ENCODE data around the gene CELF1. TPM values are rescaled to one million over a fixed set of nuclear protein-coding genes. Genes with fewer than 3 reads are reported as not detected.
A peak's percentile ranks its signal among the peaks of the same experiment; 100 is the strongest.

CELF1 gene
- total and polyA plus RNA-seq, 9 donors = 46.9 to 74.3 (median 59.1) TPM

DNA sequence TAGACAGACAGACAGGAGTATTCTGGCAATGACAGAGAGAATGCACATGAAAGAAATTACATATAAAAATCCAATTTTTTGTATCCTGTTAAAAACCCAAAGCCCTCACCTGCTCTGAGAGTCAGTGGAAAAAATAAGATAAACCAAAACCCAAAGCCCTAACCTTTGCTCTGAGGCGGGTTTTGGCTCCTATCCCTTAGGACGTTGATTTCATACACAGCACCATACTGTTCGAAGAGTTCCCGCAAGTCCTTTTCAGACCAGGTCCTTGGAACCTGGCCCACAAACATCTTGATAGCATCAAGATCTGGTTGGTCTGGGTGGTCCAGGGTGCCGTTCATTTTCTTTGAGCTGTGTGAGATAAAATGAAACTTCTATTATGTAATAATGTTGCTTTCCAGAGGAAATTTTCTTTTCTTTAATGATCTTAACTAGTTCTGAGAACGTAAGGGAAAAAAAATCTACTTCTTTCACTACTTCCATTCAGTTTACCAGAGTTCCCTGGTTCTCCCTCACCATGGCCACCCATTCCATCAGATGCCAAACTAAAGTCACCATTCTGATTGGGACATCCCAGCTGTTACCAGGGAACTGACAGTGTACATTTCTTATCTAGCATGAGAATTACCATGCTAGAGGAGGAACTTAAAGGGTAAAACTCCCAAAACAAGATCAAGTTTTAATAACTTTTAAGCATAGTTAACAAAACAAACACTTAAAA lies 64.1 kb downstream of the CELF1 start:
- no peaks in the 10 kb centered on the region for H3K9me3 ChIP-seq (replicated peaks; ENCODE audit: control insufficient read depth, low read depth, low read length)
- H3K4me3 ChIP-seq (ENCODE audit: low read length) = no peak overlapping the region
- H3K27ac ChIP-seq (ENCODE audit: low read length) = no peak overlapping the region
- H3K27me3 ChIP-seq (ENCODE audit: control insufficient read depth, insufficient read depth, low read length) = no peaks in the 10 kb centered on the region
- H3K4me1 ChIP-seq (ENCODE audit: control insufficient read depth, insufficient read depth, low read length) = no peaks in the 10 kb centered on the region
- WGBS (ENCODE audit: insufficient coverage) = 60% methylated on average over 1 of the region's 6 CpGs
- H3K36me3 ChIP-seq (ENCODE audit: control insufficient read depth, insufficient read depth, low read length) = peaks cover 28% of the 10 kb centered on the region
- no peak for DNase-seq

DNA sequence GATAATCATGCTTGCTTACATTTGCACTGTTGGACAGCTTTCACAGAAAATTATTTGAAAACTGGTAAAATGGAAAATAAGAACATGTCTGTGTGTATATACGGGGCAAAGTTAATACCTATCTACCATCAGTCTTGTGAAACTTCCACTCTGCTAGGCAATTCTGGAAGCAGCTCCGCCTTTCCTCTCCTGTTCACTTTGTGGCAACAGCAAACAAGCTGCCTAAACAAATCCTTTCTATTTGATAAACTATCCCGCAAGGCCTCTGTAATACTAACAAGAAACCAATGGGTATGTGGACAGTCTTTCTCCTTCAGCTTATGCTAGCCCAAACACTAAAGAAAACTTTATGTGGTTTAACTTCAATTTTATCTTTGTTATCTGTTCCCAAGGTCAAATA lies 64.8 kb downstream of the CELF1 start:
- Histone ChIP-seq H3K4me1 (ENCODE audit: control insufficient read depth, insufficient read depth, low read length) (no peaks in the 10 kb centered on the region), H3K36me3 (ENCODE audit: control insufficient read depth, insufficient read depth, low read length) (peaks cover 35% of the 10 kb centered on the region), H3K27ac (ENCODE audit: low read length) (no peak overlapping the region), H3K27me3 (ENCODE audit: control insufficient read depth, insufficient read depth, low read length) (no peaks in the 10 kb centered on the region), H3K9me3 (replicated peaks; ENCODE audit: control insufficient read depth, low read depth, low read length) (no peaks in the 10 kb centered on the region), H3K4me3 (ENCODE audit: low read length) (no peak overlapping the region)
- DNase-seq = no peak
- 100% methylated on average over 1 of the region's 3 CpGs for WGBS (ENCODE audit: insufficient coverage)

DNA sequence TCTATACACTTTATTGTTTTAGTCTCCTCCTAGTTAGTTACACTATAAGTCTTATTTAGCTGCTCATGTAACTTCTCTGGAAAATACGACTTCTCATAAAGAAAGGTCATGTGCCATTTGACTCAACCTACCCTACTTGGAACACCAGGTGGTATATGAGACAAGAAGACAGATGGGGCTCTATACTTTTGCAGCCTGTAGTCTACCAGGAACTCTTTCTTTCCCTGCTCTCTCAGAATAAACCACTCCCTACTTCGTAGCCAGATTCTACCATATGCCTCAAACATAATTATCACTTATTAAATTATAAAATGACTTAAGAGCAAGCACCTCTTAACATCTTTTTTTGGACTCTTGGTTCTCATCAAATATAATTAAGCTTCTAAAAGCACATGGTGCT lies 65.5 kb downstream of the CELF1 start:
- WGBS (ENCODE audit: insufficient coverage) = no CpG with 5 or more reads among the region's 2 CpGs
- Histone ChIP-seq H3K4me3 (ENCODE audit: low read length) (no peak overlapping the region), H3K27me3 (ENCODE audit: control insufficient read depth, insufficient read depth, low read length) (no peaks in the 10 kb centered on the region), H3K4me1 (ENCODE audit: control insufficient read depth, insufficient read depth, low read length) (no peaks in the 10 kb centered on the region), H3K9me3 (replicated peaks; ENCODE audit: control insufficient read depth, low read depth, low read length) (no peaks in the 10 kb centered on the region), H3K27ac (ENCODE audit: low read length) (no peak overlapping the region), H3K36me3 (ENCODE audit: control insufficient read depth, insufficient read depth, low read length) (peaks cover 42% of the 10 kb centered on the region)
- no peak for DNase-seq

DNA sequence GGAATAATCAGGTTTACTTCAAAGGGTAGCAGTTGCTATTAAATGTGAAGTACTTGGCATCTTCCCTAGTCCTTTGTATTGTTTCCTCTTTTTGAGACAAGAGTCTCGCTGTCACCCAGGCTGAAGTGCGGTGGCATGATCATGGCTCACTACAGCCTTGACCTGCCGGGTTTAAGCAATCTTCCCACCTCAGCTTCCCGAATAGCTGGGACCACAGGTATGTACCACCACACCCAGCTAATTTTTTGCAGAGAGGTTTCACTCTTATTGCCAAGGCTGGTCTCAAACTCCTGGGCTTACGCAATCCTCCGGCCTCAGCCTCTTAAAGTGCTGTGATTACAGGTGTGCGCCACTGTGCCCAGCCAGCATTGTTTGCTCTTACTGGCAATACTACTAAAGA lies 67.8 kb downstream of the CELF1 start:
- Histone ChIP-seq H3K4me1 (ENCODE audit: control insufficient read depth, insufficient read depth, low read length) (no peaks in the 10 kb centered on the region), H3K36me3 (ENCODE audit: control insufficient read depth, insufficient read depth, low read length) (peaks cover 59% of the 10 kb centered on the region), H3K27me3 (ENCODE audit: control insufficient read depth, insufficient read depth, low read length) (no peaks in the 10 kb centered on the region), H3K9me3 (replicated peaks; ENCODE audit: control insufficient read depth, low read depth, low read length) (no peaks in the 10 kb centered on the region), H3K27ac (ENCODE audit: low read length) (no peak overlapping the region), H3K4me3 (ENCODE audit: low read length) (no peak overlapping the region)
- DNase-seq = no peak
- WGBS (ENCODE audit: insufficient coverage) = 94% methylated on average over 6 of the region's 7 CpGs

DNA sequence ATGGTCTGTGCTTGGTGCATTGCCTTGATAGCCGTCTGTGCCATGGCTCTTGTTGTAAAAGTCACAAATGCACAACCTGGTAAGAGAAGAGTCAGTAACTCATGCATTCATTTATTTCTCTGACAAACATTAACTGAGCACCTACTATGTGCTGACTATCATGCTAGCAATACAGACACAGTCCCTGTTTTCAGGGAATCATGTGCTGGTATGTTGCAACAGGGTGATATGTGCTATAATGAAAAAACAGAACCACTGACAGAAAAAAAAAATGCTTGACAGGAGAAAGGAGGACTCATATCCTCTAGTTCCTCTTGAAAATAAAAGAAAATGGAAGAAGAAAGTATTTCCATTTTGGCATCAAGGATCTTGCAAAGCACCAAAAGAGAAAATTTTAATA lies 69.5 kb downstream of the CELF1 start:
- no peaks in the 10 kb centered on the region for H3K27me3 ChIP-seq (ENCODE audit: control insufficient read depth, insufficient read depth, low read length)
- H3K9me3 ChIP-seq (replicated peaks; ENCODE audit: control insufficient read depth, low read depth, low read length) = no peaks in the 10 kb centered on the region
- WGBS (ENCODE audit: insufficient coverage) = no CpG with 5 or more reads among the region's 1 CpG
- H3K27ac ChIP-seq (ENCODE audit: low read length) = no peak overlapping the region
- H3K4me1 ChIP-seq (ENCODE audit: control insufficient read depth, insufficient read depth, low read length) = no peaks in the 10 kb centered on the region
- peaks cover 69% of the 10 kb centered on the region for H3K36me3 ChIP-seq (ENCODE audit: control insufficient read depth, insufficient read depth, low read length)
- DNase-seq = no peak
- H3K4me3 ChIP-seq (ENCODE audit: low read length) = no peak overlapping the region

DNA sequence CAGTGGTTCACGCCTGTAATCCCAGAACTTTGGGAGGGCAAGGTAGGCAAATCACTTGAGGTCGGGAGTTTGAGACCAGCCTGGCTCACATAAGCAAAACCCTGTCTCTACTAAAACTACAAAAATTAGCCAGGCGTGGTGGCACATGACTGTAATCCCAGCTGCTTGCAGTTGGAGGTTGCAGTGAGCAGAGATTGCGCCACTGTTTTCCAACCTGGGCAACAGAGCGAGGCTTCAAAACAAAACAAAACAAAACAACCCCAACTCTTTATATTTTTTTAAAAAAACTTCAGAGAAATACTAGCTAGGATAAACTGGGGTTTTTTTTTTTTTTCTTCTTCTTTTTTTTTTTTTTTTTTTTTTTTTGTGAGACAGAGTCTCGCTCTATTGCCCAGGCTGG lies 72.2 kb downstream of the CELF1 start:
- Histone ChIP-seq H3K9me3 (replicated peaks; ENCODE audit: control insufficient read depth, low read depth, low read length) (no peaks in the 10 kb centered on the region), H3K27ac (ENCODE audit: low read length) (no peak overlapping the region), H3K4me3 (ENCODE audit: low read length) (no peak overlapping the region), H3K36me3 (ENCODE audit: control insufficient read depth, insufficient read depth, low read length) (peaks cover 85% of the 10 kb centered on the region), H3K4me1 (ENCODE audit: control insufficient read depth, insufficient read depth, low read length) (peaks cover 2% of the 10 kb centered on the region), H3K27me3 (ENCODE audit: control insufficient read depth, insufficient read depth, low read length) (no peaks in the 10 kb centered on the region)
- WGBS (ENCODE audit: insufficient coverage) = no CpG with 5 or more reads among the region's 6 CpGs
- DNase-seq = no peak

DNA sequence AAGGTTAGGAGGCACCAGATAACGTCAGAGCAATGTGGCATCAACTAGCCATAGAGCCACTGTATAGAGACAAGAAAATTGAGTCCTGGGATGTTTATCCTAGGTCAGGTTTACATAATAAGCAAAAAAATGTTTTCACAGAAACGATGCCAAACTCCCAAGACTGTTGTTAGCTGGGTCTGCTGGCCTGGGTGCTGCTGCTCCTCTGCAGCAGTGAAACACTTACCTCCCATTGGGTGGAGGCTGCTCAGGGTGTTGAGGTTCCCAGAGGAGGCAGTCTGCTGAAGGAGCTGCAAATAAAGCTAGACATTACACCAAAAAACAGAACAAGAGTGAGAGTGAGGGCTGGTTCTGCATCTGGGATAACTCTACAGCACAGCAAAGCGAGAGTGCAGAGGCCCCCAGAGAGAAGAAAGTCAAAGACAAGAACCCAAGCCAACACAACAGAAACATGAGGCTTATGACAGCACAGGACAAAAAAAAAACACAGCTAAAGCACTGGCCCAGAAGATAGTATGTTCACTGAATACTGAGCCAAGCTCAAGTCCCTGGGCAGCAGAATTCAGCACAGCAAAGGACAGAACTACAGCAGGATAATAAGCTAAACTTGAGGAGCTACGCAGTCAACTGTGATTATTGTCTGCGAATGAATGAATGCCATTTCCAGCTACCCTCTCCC lies 74.1 kb downstream of the CELF1 start:
- Histone ChIP-seq H3K4me1 (ENCODE audit: control insufficient read depth, insufficient read depth, low read length) (peaks cover 2% of the 10 kb centered on the region), H3K9me3 (replicated peaks; ENCODE audit: control insufficient read depth, low read depth, low read length) (no peaks in the 10 kb centered on the region), H3K4me3 (ENCODE audit: low read length) (no peak overlapping the region), H3K27me3 (ENCODE audit: control insufficient read depth, insufficient read depth, low read length) (no peaks in the 10 kb centered on the region), H3K36me3 (ENCODE audit: control insufficient read depth, insufficient read depth, low read length) (peaks cover 90% of the 10 kb centered on the region), H3K27ac (ENCODE audit: low read length) (no peak overlapping the region)
- WGBS (ENCODE audit: insufficient coverage) = 62% methylated on average over 2 of the region's 5 CpGs
- peak; percentile 81 for DNase-seq

DNA sequence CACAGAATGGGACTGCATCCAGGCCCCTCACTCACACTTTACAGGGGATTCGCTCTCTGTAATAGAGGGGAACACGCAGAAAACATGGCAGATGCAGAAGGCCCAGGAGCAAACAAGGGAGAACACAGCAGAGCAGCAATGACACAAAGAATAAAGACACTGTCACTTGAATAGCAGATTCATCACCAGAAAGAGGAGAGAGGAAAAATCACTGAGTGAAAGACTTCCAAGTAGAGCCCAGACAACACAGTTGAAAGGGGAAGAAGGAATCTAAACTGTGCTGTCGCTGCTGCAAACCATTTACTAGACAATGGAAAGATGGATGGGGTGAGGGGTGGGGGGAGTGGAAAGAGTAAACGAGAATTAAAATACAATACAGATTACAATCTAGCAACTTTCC lies 75.2 kb downstream of the CELF1 start:
- Histone ChIP-seq H3K27ac (ENCODE audit: low read length) (no peak overlapping the region), H3K36me3 (ENCODE audit: control insufficient read depth, insufficient read depth, low read length) (peaks cover 88% of the 10 kb centered on the region), H3K4me3 (ENCODE audit: low read length) (no peak overlapping the region), H3K27me3 (ENCODE audit: control insufficient read depth, insufficient read depth, low read length) (no peaks in the 10 kb centered on the region), H3K9me3 (replicated peaks; ENCODE audit: control insufficient read depth, low read depth, low read length) (no peaks in the 10 kb centered on the region), H3K4me1 (ENCODE audit: control insufficient read depth, insufficient read depth, low read length) (peaks cover 2% of the 10 kb centered on the region)
- WGBS (ENCODE audit: insufficient coverage) = no CpG with 5 or more reads among the region's 4 CpGs
- DNase-seq = no peak

DNA sequence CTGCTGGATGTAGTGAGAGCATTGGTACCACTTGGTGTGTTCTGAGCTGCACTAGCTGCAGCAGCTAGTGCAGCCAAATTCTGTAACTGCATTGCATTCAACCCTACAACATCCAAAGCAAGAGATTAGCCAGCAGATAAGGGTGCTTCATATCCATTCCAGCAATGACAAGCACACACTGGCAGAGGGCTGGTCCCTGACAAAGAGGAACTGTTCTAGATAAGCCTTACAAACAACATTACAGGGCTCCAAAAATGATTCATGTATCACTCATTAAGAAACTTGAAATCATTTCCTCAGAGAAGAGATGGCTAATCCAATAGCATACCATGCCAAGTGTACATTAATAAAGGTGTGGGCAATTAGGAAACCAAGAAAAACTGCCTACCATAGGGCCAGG lies 75.6 kb downstream of the CELF1 start:
- no peak overlapping the region for H3K4me3 ChIP-seq (ENCODE audit: low read length)
- DNase-seq = no peak
- no peaks in the 10 kb centered on the region for H3K9me3 ChIP-seq (replicated peaks; ENCODE audit: control insufficient read depth, low read depth, low read length)
- H3K36me3 ChIP-seq (ENCODE audit: control insufficient read depth, insufficient read depth, low read length) = peaks cover 88% of the 10 kb centered on the region
- no peaks in the 10 kb centered on the region for H3K27me3 ChIP-seq (ENCODE audit: control insufficient read depth, insufficient read depth, low read length)
- H3K4me1 ChIP-seq (ENCODE audit: control insufficient read depth, insufficient read depth, low read length) = peaks cover 2% of the 10 kb centered on the region
- no peak overlapping the region for H3K27ac ChIP-seq (ENCODE audit: low read length)

DNA sequence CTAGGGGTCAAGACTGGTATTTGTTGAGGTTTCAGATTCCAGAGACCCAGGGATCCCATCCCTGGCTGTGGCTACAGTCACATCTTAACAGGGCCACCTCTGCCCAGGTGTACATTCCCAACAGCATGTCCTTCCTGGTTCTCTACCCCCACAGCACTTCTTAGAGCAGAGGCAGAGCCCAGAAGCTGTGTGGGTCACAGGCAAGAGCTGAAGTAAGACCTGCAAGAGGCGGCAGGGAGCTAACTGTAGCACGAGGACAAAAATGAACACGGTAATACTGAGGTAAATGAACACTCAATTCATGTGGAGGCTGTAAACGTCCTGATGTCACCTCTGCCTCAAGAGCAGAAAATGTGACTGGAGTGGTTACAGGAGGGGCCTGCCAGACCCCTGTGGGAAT lies 82.3 kb downstream of the CELF1 start:
- no peak for DNase-seq
- Histone ChIP-seq H3K4me1 (ENCODE audit: control insufficient read depth, insufficient read depth, low read length) (peaks cover 13% of the 10 kb centered on the region), H3K27ac (ENCODE audit: low read length) (no peak overlapping the region), H3K27me3 (ENCODE audit: control insufficient read depth, insufficient read depth, low read length) (no peaks in the 10 kb centered on the region), H3K9me3 (replicated peaks; ENCODE audit: control insufficient read depth, low read depth, low read length) (no peaks in the 10 kb centered on the region), H3K4me3 (ENCODE audit: low read length) (no peak overlapping the region), H3K36me3 (ENCODE audit: control insufficient read depth, insufficient read depth, low read length) (peaks cover 82% of the 10 kb centered on the region)
- WGBS (ENCODE audit: insufficient coverage) = 85% methylated on average over 4 of the region's 4 CpGs
